ENCODE data around the gene NOTO.

NOTO gene

GRCh38 chr2:73203055-73203681 is 794 bp downstream of the NOTO start:
- DNase-seq, result no peak

GRCh38 chr2:73205611-73206010 is 3.2 kb downstream of the NOTO start:
- DNase-seq, result no peak

- no peak for DNase-seq
These were observed 5.9 kb downstream of the NOTO start for GRCh38 chr2:73208258-73208657.

GRCh38 chr2:73210019-73210418 is 7.6 kb downstream of the NOTO start:
- no peak for DNase-seq

DNA sequence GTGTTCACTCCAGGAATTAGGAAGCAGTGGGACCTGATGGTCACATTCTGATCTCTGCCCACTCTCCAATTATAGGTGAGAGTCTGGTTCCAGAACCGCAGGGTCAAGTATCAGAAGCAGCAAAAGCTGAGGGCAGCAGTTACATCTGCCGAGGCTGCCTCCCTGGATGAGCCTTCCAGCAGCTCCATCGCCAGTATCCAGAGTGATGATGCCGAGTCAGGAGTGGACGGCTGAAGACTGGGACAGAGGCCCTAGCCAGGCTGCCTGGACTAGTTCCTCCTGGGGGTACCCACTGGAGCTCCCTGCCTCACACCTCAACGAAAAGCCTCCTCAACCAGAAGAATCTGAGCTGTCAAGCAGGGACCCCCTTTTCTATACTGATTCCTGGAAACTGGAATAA is 8.3 kb downstream of the NOTO start:
- DNase-seq, result no peak

DNA sequence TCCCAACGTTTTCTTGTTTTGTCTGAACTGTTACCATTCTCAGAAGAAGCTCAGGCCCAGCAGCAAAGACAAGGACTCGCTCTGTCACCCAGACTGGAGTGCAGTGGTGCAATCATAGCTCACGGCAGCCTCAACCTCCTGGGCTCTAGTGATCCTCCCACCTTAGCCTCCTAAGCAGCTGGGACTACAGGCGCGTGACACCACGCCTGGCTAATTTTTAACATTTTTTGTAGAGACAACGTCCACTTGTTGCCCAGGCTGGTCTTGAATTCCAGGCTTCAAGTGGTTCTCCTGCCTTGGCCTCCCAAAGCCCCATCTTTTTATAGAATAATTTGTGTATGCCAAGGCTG is 9.7 kb downstream of the NOTO start:
- no peak for DNase-seq

GRCh38 chr2:73212448-73213176 is 10.2 kb downstream of the NOTO start:
- no peak for DNase-seq

- DNase-seq, result no peak
These were observed 12.0 kb downstream of the NOTO start, which contains the start of gene SMYD5 for GRCh38 chr2:73214120-73215035. SMYD5 (plus strand) TSS chr2:73214245; CDS start chr2:73214267, 22 bp downstream.

- DNase-seq, result no peak
These were observed 12.9 kb downstream of the NOTO start for GRCh38 chr2:73215254-73215653.

- no peak for DNase-seq
These were observed 14.8 kb downstream of the NOTO start for GRCh38 chr2:73217160-73217559.

DNA sequence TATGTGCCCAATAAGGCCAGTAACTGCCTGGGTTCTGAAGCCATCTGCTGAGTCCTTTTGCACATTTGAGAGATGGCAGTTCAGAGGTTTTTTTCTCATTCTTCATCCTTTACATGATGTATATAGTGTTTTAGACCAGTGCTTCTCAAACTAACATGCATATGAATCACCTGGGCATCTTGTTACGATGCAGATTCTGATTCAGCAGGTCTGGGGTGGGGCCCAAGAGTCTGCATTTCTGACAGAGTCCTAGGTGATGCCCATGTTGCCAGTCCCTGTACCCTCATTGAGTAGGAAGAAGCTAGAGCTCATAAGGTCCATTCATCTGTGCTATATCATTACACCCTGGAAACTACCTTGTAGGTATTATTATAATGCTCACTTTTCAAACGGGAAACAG is 15.5 kb downstream of the NOTO start:
- DNase-seq, result no peak

DNA sequence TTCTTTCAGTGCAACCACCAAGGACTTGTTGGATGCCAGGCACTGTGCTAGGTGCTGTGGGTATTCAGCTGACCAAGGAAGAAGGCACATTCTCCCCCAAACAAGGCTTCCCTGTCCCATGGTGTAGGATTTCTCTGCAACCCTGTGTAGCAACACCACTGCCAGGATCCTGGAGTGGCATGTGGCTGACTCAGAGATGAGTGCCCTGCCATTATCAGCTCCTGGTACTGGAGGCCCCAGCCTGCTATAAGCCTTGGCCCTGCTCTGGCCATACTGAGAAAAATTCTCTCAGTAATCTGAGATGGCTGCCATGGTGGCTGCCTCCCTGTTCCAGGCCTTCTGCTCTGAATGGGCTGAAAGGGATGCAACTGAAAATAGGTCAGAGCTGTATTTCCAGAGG is 15.9 kb downstream of the NOTO start:
- no peak for DNase-seq

DNA sequence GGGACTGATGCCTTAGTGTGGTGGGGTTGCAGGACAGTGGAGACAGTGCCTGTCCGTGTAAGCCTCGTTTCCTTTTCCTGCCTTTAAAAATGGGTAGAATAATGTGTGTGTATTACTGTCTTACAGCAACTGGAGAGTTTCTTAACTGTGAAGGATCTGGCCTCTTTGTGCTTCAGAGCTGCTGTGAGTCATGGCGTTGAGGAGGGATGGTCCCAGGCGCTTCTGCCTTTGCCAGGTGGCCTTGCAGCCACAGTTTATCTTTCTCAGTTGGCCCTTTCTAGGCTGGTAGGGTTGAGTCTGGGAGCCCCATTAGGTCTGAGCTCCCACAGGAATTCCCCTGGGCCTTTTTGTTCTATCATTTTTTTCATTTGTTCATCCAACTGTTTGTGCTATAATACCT is 21.4 kb downstream of the NOTO start:
- DNase-seq, result no peak

DNA sequence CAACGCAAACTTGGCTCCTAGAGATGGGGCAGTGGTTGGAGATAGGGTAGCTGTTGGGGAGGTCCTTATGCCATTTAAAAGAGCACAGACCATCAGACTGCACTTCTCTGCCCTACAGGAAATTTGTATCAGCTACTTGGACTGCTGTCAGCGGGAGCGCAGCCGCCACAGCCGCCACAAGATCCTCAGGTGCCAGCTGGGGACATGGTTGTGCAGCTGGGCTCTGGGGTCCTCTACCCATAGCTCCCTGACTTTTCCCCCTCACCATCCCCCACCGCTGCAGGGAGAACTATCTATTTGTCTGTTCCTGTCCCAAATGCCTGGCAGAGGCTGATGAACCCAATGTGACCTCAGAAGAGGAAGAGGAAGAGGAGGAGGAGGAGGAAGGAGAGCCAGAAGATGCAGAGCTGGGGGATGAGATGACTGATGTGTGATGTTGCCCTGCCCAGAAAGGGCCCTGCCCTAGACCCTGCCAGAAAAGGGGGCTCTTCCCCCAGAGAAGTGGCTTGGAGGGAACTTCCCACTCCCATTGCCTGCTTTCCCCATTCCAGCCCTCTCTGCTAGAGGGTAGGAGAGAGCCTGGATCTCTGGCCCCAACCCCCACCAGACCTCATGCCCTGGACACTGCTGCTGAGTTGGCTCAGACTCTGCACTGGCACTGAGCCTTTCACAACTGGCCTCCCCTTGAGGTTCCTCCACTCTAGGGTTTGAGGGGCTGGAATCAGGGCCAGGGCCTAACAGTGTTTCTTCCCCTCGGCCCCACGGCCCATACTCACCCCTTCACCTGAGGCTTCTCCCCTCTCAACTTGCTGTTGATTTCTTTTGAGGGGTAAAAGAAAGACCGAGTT is 23.4 kb downstream of the NOTO start:
- no peak for DNase-seq

DNA sequence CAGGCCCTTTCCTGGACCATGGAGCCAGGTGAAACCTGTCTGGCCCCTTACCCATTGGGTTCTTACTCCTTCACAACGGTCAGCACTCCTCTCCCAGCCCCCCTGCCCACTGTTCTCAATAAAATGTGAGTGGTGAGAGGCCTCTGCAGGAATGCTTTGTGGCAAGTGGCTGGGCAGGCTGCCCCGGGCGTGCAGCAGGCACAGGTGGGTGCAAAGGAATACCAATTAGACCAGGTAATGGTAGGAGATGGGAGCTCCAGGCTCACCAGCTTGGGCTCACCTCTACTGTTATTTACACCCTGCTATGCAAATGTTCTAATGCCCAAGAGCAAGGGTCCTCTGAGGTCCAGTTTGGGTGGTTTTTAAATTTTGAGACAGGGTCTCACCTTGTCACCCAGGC is 24.7 kb downstream of the NOTO start:
- DNase-seq, result no peak

DNA sequence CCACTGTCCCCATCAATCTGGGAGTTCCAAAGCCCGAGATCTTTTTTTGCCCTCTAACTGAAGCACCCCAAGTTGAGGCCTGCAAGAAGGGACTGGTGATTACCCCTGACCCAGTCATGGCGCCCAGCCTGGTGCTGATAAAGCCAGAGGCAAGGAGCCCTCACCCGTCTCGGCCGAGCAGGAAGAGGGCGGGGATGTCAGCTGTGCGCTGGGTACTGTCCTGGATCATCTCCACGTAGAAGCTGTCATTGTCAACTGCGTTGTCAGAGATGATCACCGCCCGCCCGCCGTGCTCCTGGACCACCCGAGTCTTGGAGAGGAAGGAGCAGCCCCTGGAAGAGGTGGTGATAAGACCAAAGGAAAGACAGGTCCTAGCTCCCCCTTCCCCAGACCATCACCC is 26.3 kb downstream of the NOTO start:
- DNase-seq, result no peak

GRCh38 chr2:73232403-73233153 is 30.2 kb downstream of the NOTO start:
- DNase-seq, result no peak

DNA sequence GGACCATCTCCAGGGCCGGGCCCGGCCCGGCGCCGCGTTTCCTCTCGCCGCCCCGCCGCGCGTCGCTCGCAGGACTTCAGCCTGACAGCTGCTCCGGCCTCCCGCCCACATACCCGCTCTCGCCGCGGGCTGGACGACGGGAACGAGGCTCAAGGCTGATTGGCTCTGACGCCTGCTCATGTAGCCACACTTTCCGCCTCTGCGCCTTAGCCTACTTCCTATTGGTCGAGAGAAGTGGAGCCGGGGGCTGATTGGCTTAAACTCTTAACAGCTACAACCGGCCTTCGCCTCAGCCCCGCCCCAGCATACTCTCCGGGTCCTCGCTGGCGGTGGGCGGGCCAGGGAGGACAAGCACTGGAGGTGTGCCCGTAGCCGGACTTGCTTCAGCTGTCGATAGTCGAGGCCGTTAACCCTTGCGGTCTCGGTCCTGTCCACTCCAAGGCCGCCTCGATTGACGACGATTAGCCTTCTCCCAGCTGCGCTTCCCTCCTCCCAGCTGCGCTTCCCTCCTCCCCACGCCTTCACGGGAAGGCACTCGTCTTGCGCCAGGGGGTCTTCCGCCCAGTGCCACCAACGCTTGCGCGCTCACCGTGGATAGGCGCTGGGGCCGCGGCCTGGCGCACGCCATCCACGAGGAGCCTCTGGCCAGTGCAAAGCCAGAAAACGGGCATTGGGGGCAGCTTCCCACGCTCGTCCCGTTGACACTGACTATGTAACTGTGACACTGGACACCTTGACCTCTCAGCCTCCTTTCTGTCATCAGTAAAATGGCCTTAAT is 31.0 kb downstream of the NOTO start, which contains the start of gene PRADC1:
Gene PRADC1 (minus strand): TSS at position 86 of the 778 bp plus-strand sequence. CDS start 79 bp downstream, at position 7.
- DNase-seq, result peak; percentile 78

DNA sequence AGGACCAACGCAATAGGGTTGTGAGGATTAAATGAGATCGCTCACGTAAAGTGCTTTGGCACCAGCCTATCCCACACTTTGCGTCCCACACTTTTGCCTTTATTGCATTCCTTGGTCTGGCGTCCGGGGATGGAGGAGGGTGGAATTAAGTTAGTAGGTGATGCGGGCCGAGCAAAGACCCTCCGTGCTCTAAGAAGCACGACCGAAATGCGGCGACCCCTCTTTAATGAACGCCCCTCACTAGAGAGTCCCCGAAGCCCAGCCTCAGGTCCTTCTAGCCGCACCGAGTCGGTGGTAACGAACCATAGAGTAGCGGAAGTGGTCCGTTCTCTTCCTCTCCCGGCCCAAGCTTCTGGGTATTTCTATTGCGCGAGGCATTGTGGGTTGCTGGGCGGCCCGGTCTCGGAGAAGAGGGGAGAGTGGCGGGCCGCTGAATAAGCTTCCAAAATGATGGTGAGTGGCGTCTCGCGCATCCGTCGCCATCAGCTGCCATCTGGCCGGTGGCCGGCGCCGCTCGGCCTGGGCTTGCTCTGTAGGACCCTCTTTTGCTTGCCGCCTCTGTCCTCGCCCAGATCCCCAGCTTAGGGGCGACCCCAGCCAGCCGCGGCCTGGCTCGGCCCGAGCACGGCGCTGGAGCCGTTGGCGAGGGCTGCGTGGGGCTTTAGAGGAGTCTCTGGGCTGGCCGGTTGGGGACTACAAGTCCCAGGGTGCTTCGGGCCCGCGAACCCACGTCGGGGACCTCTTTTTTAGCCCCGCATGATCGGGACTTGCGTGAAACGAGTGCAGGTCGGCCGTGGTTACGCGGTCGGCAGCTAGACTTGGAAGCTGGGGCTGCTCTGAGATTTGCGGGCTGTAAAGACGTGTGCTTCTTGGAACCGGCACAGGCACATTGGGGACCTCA is 31.8 kb downstream of the NOTO start, which contains the start of gene CCT7:
Gene CCT7 (plus strand): TSS at position 377 of the 901 bp plus-strand sequence. CDS start 71 bp downstream, at position 448.
- peak; percentile 47 for DNase-seq

Data from NCI-H187 treated with DMSO at 0.1 percent for 48 hours (cell line).